ENCODE results near the gene ARRDC2. TPM values are rescaled to one million over a fixed set of nuclear protein-coding genes. Genes with fewer than 3 reads are reported as not detected.

Gene ARRDC2
- total and polyA plus RNA-seq, 9 of the 15 experiments (the other 6 are each of a cell fraction or from before 2014, with no cell fraction given) = 1.9 to 27.4 (median 15.2) TPM

- TF ChIP-seq HDAC6 (IDR thresholded peaks at IDR 0.05; ENCODE audit: low read depth, low read length) (peak; percentile 98), JUN (IDR thresholded peaks at IDR 0.05; ENCODE audit: borderline replicate concordance, low read depth, low read length) (0 out of 2 replicates have a peak, but pooled peaks have one; percentile 56), JUN (CRISPR knock-in tag; IDR thresholded peaks at IDR 0.05; ENCODE audit: borderline replicate concordance) (peak; percentile 82; the same call in 1 of the 2 replicates), HDAC1 (IDR thresholded peaks at IDR 0.05) (peak in 1 of 2 experiments; percentile 82; a peak in 1 of 4 replicates), ZBTB9 (CRISPR knock-in tag; IDR thresholded peaks at IDR 0.05) (peak; percentile 46; the same call in 1 of the 2 replicates), TRIM25 (IDR thresholded peaks at IDR 0.05; ENCODE audit: borderline replicate concordance) (no peak), TOE1 (IDR thresholded peaks at IDR 0.05; ENCODE audit: borderline replicate concordance) (no peak), TOE1 (CRISPR knock-in tag; IDR thresholded peaks at IDR 0.05; ENCODE audit: borderline replicate concordance, low read depth) (no peak), ZBTB43 (CRISPR knock-in tag; IDR thresholded peaks at IDR 0.05) (0 out of 2 replicates have a peak, but pooled peaks have one; percentile 32), SP2 (IDR thresholded peaks at IDR 0.05; ENCODE audit: extremely low read depth, low read depth, low read length, poor library complexity, severe bottlenecking) (no peak), BHLHE40 (IDR thresholded peaks at IDR 0.05; ENCODE audit: low read length) (no peak; the same call in 1 of the 2 replicates), STAT5B (CRISPR knock-in tag; IDR thresholded peaks at IDR 0.05) (no peak), HNRNPUL1 (IDR thresholded peaks at IDR 0.05; ENCODE audit: low read length) (no peak), ILF3 (IDR thresholded peaks at IDR 0.05; ENCODE audit: borderline replicate concordance) (no peak), SNAPC5 (CRISPR knock-in tag; IDR thresholded peaks at IDR 0.05) (no peak), ZNF121 (CRISPR knock-in tag; conservative IDR thresholded peaks at IDR 0.05) (no peak)
- TF ChIP-seq, protein P1, sequence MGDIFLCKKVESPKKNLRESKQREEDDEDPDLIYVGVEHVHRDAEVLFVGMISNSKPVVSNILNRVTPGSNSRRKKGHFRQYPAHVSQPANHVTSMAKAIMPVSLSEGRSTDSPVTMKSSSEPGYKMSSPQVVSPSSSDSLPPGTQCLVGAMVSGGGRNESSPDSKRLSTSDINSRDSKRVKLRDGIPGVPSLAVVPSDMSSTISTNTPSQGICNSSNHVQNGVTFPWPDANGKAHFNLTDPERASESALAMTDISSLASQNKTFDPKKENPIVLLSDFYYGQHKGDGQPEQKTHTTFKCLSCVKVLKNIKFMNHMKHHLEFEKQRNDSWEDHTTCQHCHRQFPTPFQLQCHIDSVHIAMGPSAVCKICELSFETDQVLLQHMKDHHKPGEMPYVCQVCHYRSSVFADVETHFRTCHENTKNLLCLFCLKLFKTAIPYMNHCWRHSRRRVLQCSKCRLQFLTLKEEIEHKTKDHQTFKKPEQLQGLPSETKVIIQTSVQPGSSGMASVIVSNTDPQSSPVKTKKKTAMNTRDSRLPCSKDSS (IDR thresholded peaks at IDR 0.05; ENCODE audit: low read depth, partially characterized antibody) = no peak
- TF ChIP-seq, protein P2, sequence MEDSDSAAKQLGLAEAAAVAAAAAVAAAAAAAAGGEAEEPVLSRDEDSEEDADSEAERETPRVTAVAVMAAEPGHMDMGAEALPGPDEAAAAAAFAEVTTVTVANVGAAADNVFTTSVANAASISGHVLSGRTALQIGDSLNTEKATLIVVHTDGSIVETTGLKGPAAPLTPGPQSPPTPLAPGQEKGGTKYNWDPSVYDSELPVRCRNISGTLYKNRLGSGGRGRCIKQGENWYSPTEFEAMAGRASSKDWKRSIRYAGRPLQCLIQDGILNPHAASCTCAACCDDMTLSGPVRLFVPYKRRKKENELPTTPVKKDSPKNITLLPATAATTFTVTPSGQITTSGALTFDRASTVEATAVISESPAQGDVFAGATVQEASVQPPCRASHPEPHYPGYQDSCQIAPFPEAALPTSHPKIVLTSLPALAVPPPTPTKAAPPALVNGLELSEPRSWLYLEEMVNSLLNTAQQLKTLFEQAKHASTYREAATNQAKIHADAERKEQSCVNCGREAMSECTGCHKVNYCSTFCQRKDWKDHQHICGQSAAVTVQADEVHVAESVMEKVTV (CRISPR knock-in tag; IDR thresholded peaks at IDR 0.05) = no peak
Observed at GRCh38 chr19:18000915-18001776, 6.8 kb upstream of the ARRDC2 start (continued).
